Calu3 (cell line): ENCODE measurements around the gene NME3. TPM values are rescaled to one million over a fixed set of nuclear protein-coding genes. Genes with fewer than 3 reads are reported as not detected.
A peak's percentile ranks its signal among the peaks of the same experiment; 100 is the strongest.

Experiments
- Bru-seq: library from RNA; stranded (reverse); fragments of 400-500 nt; gene quantifications from one replicate; lab custom pipeline; 2021; lab: Mats Ljungman, UMichigan
- BruChase-seq, 2 experiments: library from RNA; stranded (reverse); fragments of 400-500 nt; gene quantifications; one replicate each; lab custom pipeline; 2021; lab: Mats Ljungman, UMichigan
- BruUV-seq: library from RNA; stranded (reverse); fragments of 400-500 nt; replicated peaks from 2 replicates; lab custom pipeline; 2021; lab: Mats Ljungman, UMichigan
- CTCF ChIA-PET: fragments of 300-600 bp; sonication (Branson Sonifier 250); formaldehyde crosslinking; loops from one replicate; lab custom pipeline; 2022; ENCODE audit warnings: antibody characterized with exemption; lab: Charles Lee
- DNase-seq: peaks from one replicate; pipeline ENCODE4 v3.0.0; 2022
- H3K27ac Mint-ChIP-seq: one replicate; pipeline ENCODE4 v1.8.0; 2022; ENCODE audit warnings: mixed read lengths; ENCODE audit not compliant: unreplicated experiment
- H3K27me3 Mint-ChIP-seq: one replicate; pipeline ENCODE4 v1.8.0; 2022; ENCODE audit warnings: mixed read lengths; ENCODE audit not compliant: unreplicated experiment
- H3K36me3 Mint-ChIP-seq: one replicate; pipeline ENCODE4 v1.8.0; 2022; ENCODE audit warnings: mild to moderate bottlenecking, moderate library complexity, mixed read lengths; ENCODE audit not compliant: insufficient read depth, unreplicated experiment
- H3K4me1 Mint-ChIP-seq: one replicate; pipeline ENCODE4 v1.8.0; 2022; ENCODE audit warnings: mild to moderate bottlenecking, low read depth, mixed read lengths; ENCODE audit not compliant: unreplicated experiment
- H3K4me3 Mint-ChIP-seq: one replicate; pipeline ENCODE4 v1.8.0; 2022; ENCODE audit warnings: mild to moderate bottlenecking, low read depth, moderate library complexity, mixed read lengths; ENCODE audit not compliant: unreplicated experiment
- H3K9me3 Mint-ChIP-seq: one replicate; pipeline ENCODE4 v1.8.0; 2022; ENCODE audit warnings: low read depth, mixed read lengths; ENCODE audit not compliant: unreplicated experiment
- CTCF ChIP-seq: fragments of 200-600 bp; IDR thresholded peaks from one replicate; pipeline ENCODE4 v1.8.0; 2022; ENCODE audit warnings: antibody characterized with exemption; ENCODE audit not compliant: unreplicated experiment
- intact Hi-C: fragments of 100-400 bp; cut with micrococcal nuclease; formaldehyde crosslinking; loops from one replicate; pipeline ENCODE4 v1.10.0; 2022; ENCODE audit not compliant: unreplicated experiment
- long read RNA-seq: library from polyadenylated mRNA; stranded (forward); transcript quantifications from one replicate; pipeline ENCODE4 v2.0.0, GENCODE V29; 2022
- total RNA-seq: library from RNA; stranded (reverse); gene quantifications from 2 replicates; pipeline ENCODE4 v1.2.3, GENCODE V29; 2022

The NME3 gene
- total RNA-seq (64.3 and 73.1 TPM in 2 replicates), Bru-seq, nascent RNA (percentile 59 among the genes with signal in this experiment), BruChase-seq, experiment 1, labeled RNA remaining after a 6-hour chase (percentile 83 among the genes with signal in this experiment), BruChase-seq, experiment 2, labeled RNA remaining after a 2-hour chase (percentile 75 among the genes with signal in this experiment)
- long read RNA-seq, transcript NME3-209 (4 exons, 913 nt): minor isoform, 6 of 85 reads
- long read RNA-seq, transcript NME3-204 (4 exons, 920 nt): minor isoform, 9 of 85 reads
- long read RNA-seq, transcript NME3-201 (5 exons, 1,069 nt): major isoform, 46 of 85 reads
- long read RNA-seq, transcript NME3-202 (3 exons, 1,014 nt): minor isoform, 10 of 85 reads
- long read RNA-seq, partial matches to known transcripts: 3 of 85 reads
- long read RNA-seq, other reads (novel, unspliced or antisense): 7 of 85 reads

- BruUV-seq: no TSS peak
- Mint-ChIP-seq H3K4me3 (peak within 1 kb of the TSS; percentile 76), H3K4me1 (peaks cover 8% of the 10 kb centered on the region), H3K36me3 (peaks cover 92% of the 10 kb centered on the region), H3K27me3 (no peaks in the 10 kb centered on the region), H3K9me3 (no peaks in the 10 kb centered on the region), H3K27ac (peak within 1 kb of the TSS; percentile 56)
- peak; percentile 90 for DNase-seq
- CTCF ChIA-PET: interaction anchor here (0.6 kb wide), 1 partner anchor 93 kb away, joined by 3 read pairs; the partner anchor contains the start of gene JPT2
- intact Hi-C loops: no loop called here
- TF ChIP-seq CTCF: no peak
Measured at GRCh38 chr16:1771188-1771863, at the start of gene NME3. Gene NME3 (minus strand): TSS chr16:1771543. CDS start chr16:1771534, 9 bp downstream.

GRCh38 chr16:1820946-1821290 is 49.6 kb upstream of the NME3 start:
- Mint-ChIP-seq H3K9me3 (no peaks in the 10 kb centered on the region), H3K27me3 (no peaks in the 10 kb centered on the region), H3K4me3 (no peak overlapping the region), H3K4me1 (no peaks in the 10 kb centered on the region), H3K36me3 (peaks cover 29% of the 10 kb centered on the region), H3K27ac (no peak overlapping the region)
- no TSS peak for BruUV-seq
- intact Hi-C loops: no loop called here
- TF ChIP-seq CTCF: no peak
- no peak for DNase-seq
- CTCF ChIA-PET: no interaction called here

- CTCF ChIA-PET: interaction anchor here (0.6 kb wide), 1 partner anchor 191 kb away, joined by 5 read pairs; no protein-coding TSS in a partner anchor
- Mint-ChIP-seq H3K4me1 (no peaks in the 10 kb centered on the region), H3K27me3 (no peaks in the 10 kb centered on the region), H3K27ac (no peak overlapping the region), H3K9me3 (no peaks in the 10 kb centered on the region), H3K36me3 (peaks cover 27% of the 10 kb centered on the region), H3K4me3 (no peak overlapping the region)
- intact Hi-C loops: no loop called here
- no TSS peak for BruUV-seq
- TF ChIP-seq CTCF: no peak
- no peak for DNase-seq
Measured at GRCh38 chr16:1820096-1820945, 49.0 kb upstream of the NME3 start.

- Mint-ChIP-seq H3K36me3 (peaks cover 28% of the 10 kb centered on the region), H3K4me1 (no peaks in the 10 kb centered on the region), H3K27ac (no peak overlapping the region), H3K27me3 (no peaks in the 10 kb centered on the region), H3K9me3 (no peaks in the 10 kb centered on the region), H3K4me3 (no peak overlapping the region)
- intact Hi-C loops: no loop called here
- TF ChIP-seq CTCF: no peak
- CTCF ChIA-PET: interaction anchor here (0.6 kb wide), 1 partner anchor 192 kb away, joined by 5 read pairs; no protein-coding TSS in a partner anchor
- BruUV-seq: no TSS peak
- DNase-seq: no peak
Measured at GRCh38 chr16:1819611-1820010, 48.3 kb upstream of the NME3 start.
